Left kidney (tissue), 8 donors: ENCODE measurements around the gene OR12D1. TPM values are rescaled to one million over a fixed set of nuclear protein-coding genes. Genes with fewer than 3 reads are reported as not detected.
"Not testable (repeated sequence)": the region's sequence is repeated elsewhere in the genome, so short reads cannot be mapped to it uniquely, and the experiment has no call there.

Source experiments
- DNase-seq: peaks from one replicate; pipeline ENCODE4 v3.0.0-alpha.2; 2013
- long read RNA-seq, 8 donors: transcript quantifications; one replicate each; lab custom pipeline, GENCODE V29; 2026
- polyA plus RNA-seq: library from polyadenylated mRNA; unstranded; fragments of 120-200 nt; gene quantifications from one replicate; pipeline ENCODE4 v1.2.1, GENCODE V29; 2013; ENCODE audit not compliant: insufficient read length

OR12D1 gene
- polyA plus RNA-seq, result not detected
- long read RNA-seq, donor 1, result 0 reads
- long read RNA-seq, donor 2, result 0 reads
- long read RNA-seq, donor 3, result 0 reads
- long read RNA-seq, donor 4, result 0 reads
- long read RNA-seq, donor 5, result 0 reads
- long read RNA-seq, donor 6, result 0 reads
- long read RNA-seq, donor 7, result 0 reads
- long read RNA-seq, donor 8, result 0 reads

DNA sequence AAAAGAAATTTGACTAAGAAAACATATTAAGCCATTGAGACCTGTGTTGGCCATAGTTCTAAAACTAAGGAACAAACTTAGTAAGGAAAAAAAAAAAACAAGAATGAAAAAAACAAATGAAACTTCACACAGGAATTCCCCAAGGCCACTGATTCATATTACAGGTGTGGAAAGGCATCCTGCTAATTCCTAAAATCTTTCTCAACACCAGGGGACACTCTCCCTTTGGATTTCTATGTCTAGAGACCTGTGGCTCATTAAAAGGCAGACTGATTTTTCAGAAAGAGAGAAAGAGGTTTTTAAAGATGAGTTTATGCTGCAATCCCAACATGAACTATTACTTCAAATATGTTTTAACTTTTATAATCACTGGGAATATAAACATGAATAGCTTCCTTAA lies at the start of gene OR12D1:
OR12D1 (plus strand) TSS at position 341 of the 400 bp plus-strand sequence.
- DNase-seq, result no peak

DNA sequence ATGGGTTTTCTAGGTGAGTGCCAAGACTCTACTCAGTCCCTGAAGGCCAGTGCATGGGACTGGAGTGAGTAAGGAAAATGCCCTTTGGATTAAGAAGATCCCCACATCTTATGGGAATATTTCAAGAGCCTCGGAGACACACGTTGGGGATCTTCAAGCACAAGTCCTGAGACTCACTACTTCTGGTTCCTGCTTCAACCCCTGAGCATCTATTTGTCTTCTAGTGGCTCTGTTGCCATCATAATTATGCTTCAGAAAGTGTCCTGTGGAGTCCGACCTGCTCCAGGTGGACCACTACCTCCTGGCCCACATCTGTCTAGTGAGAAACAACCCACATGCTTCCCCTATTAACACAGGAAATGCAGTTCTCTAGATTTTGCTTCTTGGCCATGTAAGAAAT lies 46.0 kb upstream of the OR12D1 start, which contains the start of gene OR5V1:
OR5V1 (minus strand) TSS at position 101 of the 400 bp plus-strand sequence. CDS start 12,670 bp downstream, outside the sequence.
- no peak for DNase-seq

DNA sequence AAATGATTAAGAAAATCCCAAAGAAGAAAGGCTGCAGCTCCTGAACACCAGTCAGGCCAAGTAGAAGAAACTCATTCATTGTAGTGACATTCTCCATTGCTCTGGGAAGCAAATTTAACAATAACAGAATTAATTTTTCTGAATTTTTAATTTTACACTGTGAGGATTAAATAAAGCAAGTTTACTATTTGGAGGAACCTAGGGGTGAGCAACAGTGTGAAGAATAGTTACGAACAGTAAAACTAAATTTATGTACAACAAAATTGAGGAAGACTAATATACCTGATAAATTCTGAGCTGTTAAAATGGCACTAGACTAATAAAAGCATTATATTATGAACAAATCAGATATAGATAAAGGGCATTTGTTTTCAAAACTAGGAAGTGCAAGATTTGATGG lies 39.5 kb upstream of the OR12D1 start, which contains the start of gene OR12D3:
OR12D3 (minus strand) TSS at position 101 of the 400 bp plus-strand sequence; CDS start at position 97, 4 bp downstream.
- DNase-seq, result no peak

DNA sequence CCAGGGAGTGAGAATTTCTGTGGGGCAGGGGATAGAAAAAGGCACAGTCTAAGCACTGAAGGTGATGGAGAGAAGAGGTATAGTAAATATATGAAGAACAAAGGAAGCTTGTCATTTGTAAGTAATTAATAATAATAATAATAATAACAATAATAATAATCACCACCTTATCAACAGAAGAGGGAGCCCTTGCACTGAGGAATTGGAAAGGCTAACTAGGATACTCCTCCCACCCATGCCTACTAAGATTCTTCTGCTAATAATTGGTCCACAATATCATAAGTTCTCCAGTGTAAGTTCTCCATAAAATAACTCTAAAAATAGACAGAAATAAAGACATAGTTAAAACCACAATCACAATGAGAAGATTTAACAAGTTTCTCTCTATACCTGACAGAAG lies 38.7 kb upstream of the OR12D1 start:
- DNase-seq, result no peak

DNA sequence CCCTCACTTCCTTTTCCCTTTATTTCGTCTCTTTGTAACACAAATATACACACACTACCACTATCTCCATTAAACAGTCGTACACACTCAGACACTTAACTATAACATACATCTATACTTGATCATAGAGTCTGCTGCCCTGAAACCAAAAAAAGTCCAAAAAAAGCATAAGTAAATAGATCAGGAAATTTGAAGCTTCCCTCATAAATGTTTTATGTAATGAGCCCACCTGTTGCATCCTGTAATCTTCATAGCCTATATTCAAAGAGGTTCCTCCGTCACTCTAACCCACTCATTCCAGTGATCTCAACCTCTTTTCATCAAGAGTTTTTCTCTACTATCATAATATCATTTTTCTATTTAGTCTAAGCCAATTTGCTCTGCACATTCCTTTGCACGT lies 26.2 kb upstream of the OR12D1 start:
- DNase-seq, result no peak

DNA sequence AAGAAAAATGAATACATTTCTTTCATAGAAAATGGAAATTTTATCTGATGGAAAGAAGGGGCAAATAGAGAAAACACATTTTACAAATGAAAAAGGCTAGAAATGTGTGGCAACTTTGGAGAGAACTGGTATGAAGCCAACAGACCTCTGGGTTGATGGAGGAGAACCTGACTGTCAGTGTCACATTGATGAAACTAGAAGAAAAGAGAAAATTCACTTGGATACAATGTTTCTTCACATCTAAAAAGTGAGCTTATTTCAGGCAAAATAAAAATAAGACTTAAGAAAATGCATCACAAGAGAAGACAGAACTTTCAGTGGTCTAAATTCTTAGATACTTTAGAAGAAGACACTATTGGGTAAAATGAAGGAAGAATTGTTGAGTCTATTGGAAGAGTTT lies 19.4 kb upstream of the OR12D1 start, which contains the start of gene OR12D2:
OR12D2 (plus strand) TSS at position 301 of the 400 bp plus-strand sequence. CDS start 1,069 bp downstream, outside the sequence.
- DNase-seq, result no peak

DNA sequence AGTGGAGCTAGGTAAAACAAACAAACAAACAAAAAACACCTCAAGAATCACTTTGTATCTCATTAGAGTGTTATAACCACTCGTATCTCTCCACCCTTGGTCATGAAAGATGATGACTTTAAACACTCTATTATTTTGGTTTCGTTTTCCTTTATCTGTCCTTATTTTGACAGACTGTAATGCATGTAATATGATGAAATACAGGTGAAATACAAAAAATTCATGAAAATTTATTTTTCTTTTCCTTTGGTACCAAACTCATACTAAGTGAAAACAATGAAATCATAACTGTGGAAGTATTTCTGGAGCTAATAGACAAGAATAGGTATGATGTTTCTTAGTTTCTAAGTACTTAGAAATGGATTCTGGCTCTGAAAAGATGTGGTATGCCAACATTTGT lies 15.2 kb upstream of the OR12D1 start:
- DNase-seq, result no peak

DNA sequence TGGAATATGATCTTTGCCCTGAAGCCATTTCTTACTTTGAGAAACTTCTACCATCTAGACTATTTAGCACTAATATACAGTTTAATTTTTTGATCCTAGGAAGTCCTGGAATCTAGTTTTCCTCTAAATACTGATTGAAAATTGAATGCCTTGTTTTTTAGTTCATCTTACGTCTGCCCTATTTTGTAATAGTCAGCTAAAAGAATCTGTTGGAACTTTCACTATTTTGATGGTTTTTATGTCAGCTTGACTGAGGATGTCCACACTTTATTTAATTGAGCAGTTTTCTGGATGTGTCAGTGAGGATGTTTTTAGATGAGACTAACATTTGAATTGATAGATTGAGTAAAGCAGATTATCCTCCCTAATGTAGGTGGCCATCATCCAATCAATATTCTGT lies 10.9 kb upstream of the OR12D1 start:
- no peak for DNase-seq

DNA sequence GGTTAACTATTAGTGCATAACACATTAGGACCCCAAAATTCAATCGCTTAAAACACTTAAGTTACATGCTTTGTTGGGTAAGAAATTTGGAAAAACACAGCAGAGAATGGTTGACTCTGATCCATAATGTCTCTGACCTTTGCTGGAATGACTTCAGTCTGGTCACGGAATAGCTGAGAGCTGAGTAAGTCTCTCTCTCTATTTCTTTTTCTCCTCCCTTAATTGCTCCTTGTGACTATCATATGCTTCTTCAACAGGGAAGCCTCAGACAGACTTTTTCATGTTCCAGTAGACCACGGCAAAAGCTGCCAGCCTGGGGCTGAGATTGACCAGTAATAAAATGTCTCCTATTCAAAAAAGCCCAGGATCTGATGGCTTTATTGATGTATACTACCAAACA lies 4.8 kb downstream of the OR12D1 start:
- DNase-seq, result no peak

DNA sequence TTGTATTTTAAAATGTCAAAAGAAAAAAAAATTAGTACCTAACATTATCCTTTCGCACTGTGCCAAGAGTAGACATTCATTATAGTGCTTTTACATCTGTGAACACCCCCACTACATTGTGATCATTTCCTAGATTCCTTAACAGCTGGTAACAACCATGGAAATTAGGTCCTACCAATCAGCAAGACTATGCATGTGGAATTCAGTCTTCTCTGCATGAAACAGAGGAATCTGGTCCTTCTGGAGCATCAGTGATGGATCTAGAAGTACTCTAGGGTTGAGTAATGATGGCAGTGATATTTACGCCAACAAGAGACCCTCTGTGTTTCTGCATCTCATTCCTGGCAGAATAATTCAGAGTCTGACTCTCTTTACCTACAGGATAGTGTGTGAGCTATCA lies 9.4 kb downstream of the OR12D1 start:
- DNase-seq, result no peak

DNA sequence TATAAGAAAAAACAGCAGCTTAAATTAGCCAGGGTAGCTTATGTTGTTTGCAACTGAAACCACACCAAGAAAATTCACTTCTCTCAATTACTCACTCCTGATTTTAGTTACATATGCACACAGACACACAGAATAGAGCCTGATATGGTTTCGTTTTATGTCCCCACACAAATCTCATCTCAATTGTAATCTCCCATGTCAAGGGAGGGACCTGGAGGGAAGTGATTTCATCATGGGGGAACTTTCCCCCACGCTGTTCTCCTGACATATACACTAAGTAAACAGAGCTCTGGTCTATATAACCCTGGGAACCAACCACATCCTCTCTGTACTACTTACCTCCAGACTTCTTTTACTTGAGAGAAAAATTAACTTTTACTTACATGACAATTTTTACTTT lies 9.8 kb downstream of the OR12D1 start:
- DNase-seq, result no peak

DNA sequence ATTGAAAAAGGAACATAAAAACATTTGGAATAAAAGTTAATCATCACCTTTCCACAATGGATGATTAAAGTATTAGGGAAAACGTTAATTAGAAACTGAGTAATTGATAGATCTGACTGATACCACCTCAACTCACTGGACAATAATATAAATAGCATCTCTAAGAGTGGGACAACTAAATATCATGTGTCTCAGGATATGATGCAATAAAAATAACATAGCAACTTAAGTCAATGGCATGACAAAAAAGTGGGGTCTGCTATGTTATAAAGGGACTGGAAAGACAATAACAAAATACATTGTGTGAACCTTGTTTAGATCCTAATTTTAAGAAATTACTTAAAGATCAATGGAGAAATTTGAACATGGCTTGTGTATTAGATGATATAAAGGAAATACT lies 10.3 kb downstream of the OR12D1 start:
- DNase-seq, result no peak

DNA sequence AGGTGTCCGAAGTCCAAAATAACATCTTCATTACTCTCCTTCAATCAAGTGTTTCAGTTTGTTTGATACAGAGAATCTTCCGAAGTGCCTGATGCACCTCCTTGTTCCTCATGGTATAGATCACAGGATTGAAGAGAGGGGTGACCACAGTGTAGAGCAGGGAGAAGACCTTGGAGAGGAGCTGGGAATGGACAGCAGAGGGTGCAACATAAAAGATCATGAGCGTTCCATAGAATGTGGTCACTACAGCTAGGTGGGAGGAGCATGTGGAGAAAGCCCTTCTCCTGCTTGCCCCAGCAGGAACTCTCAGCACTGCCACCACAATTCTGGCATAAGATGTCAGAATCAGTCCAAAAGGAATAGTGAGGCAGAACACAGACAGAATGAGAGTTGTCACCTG lies 11.9 kb downstream of the OR12D1 start:
- no peak for DNase-seq

DNA sequence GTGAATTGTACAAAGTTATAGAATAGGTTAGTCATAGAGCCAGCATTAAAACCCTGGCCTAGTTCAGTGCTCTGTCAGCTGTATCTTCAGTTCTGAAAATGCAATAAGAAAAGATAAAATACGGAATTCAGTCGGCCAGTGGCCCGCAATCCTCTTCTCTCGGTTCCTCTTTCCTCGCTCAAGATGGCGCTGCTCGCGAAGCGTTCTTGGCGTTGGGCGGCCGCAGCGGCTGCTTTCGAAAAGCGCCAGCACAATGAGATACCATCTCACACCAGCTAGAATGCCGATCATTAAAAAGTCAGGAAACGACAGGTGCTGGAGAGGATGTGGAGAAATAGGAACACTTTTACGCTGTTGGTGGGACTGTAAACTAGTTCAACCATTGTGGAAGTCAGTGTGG lies 22.0 kb downstream of the OR12D1 start:
- not testable (repeated sequence) for DNase-seq

DNA sequence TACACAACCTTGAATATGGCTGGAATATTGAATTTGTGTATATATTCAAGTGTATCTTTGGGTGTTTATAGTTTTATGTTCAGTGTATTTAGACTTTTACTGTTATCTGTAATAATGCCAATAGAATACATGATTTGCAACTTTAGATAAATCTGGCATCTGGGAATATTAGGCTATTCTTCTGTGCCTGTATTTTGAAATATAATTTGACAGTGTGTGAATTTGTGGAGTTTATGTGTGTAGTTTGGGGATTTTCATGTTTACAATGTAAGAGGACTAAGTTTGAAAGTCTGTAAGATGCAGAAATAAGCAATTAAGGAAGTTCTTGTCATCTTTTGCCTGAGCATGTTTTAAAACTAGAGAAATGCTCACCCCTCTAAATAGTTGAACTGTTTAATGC lies 24.3 kb downstream of the OR12D1 start, which contains the start of gene OR10C1:
OR10C1 (plus strand) TSS at position 301 of the 400 bp plus-strand sequence. CDS start 710 bp downstream, outside the sequence.
- DNase-seq, result no peak

DNA sequence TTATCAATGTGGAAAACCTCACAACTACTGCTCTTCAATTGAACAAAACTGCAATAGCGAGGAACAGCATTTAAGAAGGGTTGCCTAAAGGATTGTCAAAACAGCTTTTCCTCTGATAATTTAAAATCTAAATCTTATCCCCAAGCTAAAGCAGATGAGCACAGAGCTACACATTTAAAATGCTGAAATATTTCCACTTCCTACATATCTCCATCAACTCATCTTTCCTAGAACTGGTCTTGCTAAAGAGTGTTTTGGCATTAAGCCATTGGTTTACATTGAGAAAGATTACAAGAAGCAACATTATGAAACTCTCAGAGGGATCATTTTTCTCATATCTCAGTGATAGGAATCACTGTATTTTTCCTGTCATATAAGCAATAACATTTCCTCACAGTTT lies 28.0 kb downstream of the OR12D1 start:
- no peak for DNase-seq

DNA sequence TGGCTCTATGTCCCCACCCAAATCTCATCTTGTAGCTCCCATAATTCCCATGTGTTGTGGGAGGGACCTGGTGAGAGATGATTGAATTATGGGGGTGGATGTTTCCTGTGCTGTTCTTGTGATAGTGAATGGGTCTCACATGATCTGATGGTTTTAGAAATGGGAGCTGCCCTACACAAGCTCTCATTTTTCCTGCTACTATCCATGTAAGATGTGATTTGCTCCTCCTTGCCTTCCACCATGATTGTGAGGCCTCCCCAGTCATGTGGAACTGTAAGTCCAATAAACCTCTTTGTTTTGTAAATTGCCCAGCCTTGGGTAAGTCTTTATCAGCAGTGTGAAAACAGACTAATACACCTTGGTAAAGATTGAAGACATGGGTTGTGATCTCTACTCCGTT lies 29.3 kb downstream of the OR12D1 start:
- DNase-seq, result not testable (repeated sequence)

DNA sequence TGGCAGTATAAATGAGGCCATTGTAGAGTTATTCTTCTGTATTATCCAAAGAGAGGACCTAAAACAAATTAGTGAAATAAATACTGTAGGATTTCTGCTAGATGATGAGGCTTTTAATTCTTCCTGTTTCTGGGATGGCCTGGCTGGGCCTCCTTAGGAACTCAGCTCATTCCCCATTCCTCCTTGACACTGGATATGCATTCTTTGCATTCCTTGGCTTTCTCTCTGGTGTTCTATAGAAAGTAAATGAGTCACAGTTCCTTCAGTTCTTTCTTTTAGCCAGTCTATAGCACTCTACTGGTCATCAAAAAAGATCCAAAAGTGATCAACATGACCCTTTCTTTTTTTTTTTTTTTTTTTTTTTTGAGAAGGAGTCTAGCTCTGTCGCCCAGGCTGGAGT lies 32.9 kb downstream of the OR12D1 start:
- DNase-seq, result no peak

DNA sequence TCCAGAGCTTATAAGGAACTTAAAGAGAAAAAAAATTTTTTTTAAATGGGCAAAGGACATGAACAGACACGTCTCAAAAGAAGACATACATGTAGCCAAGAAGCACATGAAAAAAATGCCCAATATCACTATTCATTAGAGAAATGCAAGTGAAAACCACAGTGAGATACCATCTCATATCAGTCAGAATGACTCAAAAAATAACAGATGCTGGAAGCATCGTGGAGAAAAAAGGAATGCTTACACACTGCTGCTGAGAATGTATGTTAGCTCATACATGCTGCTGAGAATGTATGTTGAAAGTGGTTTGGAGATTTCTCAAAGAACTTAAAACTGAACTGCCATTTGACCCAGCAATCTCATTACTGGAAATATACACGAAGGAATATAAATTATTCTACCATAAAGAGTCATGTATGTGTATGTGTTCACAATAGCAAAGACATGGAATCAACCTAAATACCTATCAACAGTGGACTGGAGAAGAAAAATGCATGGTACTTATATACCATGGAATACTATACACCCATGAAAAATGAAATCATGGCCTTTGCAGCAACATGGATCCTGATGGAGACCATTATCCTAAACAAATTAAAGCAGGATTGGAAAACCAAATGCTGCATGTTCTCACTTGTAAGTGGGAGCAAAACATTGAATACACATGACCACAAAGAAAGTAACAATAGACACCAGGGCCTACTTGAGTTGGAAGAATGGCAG lies 36.9 kb downstream of the OR12D1 start:
- DNase-seq, result no peak

DNA sequence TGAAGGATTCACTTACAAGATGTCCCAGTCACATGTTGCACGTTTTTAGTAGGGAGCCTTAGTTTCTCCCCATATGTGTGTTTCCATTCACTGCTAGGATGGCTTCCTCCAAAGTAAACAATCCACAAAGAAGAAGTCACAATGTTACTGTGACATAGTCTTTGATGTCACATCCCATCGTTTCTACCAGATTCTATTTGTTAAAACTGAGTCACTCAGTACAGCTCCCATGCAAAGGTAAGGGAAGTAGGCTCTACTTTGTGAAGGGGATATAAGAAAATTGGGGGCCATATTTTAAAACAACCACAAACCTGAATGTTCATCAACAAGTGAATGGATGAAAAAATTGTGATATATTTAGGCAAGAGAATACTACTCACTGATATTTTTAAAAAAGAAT lies 42.2 kb downstream of the OR12D1 start, which contains the start of the genes OR11A1 and OR2H1:
OR11A1 (minus strand) TSS at position 101 of the 400 bp plus-strand sequence. CDS start 29,430 bp downstream, outside the sequence.
OR2H1 (plus strand) TSS at position 185 of the 400 bp plus-strand sequence. CDS start 4,615 bp downstream, outside the sequence.
- no peak for DNase-seq

DNA sequence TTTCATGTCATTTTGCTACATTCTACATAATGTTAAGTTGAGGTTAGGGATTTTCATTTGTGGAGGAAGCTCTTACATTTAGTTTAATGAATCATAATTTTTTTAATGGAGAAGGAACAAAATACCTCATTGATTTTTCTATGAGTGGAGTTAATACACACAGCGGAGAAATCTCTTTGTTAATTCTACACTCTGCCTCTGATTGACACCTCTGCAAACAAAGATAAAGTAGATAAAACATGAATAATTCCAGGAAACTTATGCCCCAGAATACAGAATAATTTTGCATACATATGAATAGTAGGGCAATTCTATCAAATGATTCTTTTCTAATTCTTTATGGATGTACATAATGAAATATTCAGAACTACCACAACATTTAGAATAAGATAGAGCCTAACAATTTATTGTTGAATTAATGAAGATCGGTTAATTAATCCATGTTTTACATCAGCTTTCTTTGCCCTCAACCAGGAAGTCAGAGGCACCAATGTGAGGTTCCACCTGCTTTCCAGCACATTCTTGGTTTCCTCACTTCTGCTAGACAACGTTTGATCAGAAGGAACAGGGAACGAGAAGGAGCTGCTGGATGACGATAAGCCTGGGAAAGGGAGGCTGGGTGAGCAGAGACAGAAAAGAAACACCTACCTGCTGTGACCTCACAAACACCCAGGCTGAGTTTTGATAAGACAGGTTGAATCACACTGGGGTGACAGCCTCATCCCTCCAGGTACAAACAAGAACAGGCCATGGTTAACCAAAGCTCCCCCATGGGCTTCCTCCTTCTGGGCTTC lies 46.5 kb downstream of the OR12D1 start:
- no peak for DNase-seq

DNA sequence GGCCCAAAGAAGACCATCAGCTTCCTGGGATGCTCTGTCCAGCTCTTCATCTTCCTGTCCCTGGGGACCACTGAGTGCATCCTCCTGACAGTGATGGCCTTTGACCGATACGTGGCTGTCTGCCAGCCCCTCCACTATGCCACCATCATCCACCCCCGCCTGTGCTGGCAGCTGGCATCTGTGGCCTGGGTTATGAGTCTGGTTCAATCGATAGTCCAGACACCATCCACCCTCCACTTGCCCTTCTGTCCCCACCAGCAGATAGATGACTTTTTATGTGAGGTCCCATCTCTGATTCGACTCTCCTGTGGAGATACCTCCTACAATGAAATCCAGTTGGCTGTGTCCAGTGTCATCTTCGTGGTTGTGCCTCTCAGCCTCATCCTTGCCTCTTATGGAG lies 47.3 kb downstream of the OR12D1 start:
- no peak for DNase-seq
